Heart right ventricle (tissue), 16 donors: ENCODE results near the gene PKIB. TPM values are rescaled to one million over a fixed set of nuclear protein-coding genes. Genes with fewer than 3 reads are reported as not detected.

Source experiments
- ATAC-seq, 8 donors: fragments of 200-7000 bp; cut with Tn5 transposase; one replicate each; pipeline ENCODE4 v1.9.1; 2020; ENCODE audit warnings: mild to moderate bottlenecking in 8 of 8, moderate library complexity in 8 of 8, moderate number of reproducible peaks in 1 of 8
- DNase-seq, 2 donors: peaks; one replicate each; pipeline ENCODE4 v3.0.0-alpha.2; 2020
- H3K27ac ChIP-seq, 10 donors: fragments of 200-600 bp; sonication (generic) in 2 of 10; one replicate each; pipeline versions ENCODE4 v1.5.0 to v1.8.0; 2020 to 2022; ENCODE audit warnings: mild to moderate bottlenecking in 3 of 10
- H3K27me3 ChIP-seq, 7 donors: fragments of 200-600 bp; one replicate each; pipeline ENCODE4 v1.8.0; 2021 to 2022; ENCODE audit warnings: mild to moderate bottlenecking in 2 of 7
- H3K36me3 ChIP-seq, 9 donors: fragments of 200-600 bp; sonication (generic) in 1 of 9; one replicate each; pipeline versions ENCODE4 v1.5.0 to v1.8.0; 2020 to 2022; ENCODE audit warnings: mild to moderate bottlenecking in 2 of 9
- H3K4me1 ChIP-seq, 9 donors: fragments of 200-600 bp; sonication (generic) in 1 of 9; one replicate each; pipeline versions ENCODE4 v1.5.0 to v1.8.0; 2020 to 2022; ENCODE audit warnings: mild to moderate bottlenecking in 4 of 9
- H3K4me3 ChIP-seq, 10 donors: fragments of 200-600 bp; sonication (generic) in 2 of 10; one replicate each; pipeline versions ENCODE4 v1.5.0 to v1.8.0; 2020 to 2022; ENCODE audit warnings: mild to moderate bottlenecking in 7 of 10, moderate library complexity in 2 of 10
- H3K9me3 ChIP-seq, 11 donors: fragments of 200-600 bp in 10 of 11; sonication (generic) in 2 of 11; one replicate each; pipeline versions ENCODE4 v1.5.0 to v1.8.0; 2013 to 2022; ENCODE audit warnings: mild to moderate bottlenecking in 2 of 11, control low read depth in 1 of 11, moderate library complexity in 1 of 11
- WGBS, 2 donors: extraction: QIAGEN DNeasy Blood & Tissue Kit; methylation state at CpG; one replicate each; pipeline ENCODE4 v1.1.7; 2013; ENCODE audit warnings: inconsistent platforms in 1 of 2; 5-methylcytosine and 5-hydroxymethylcytosine counted together
- intact Hi-C, 10 donors: fragments of 100-400 bp; cut with DNase I; formaldehyde crosslinking; loops; one replicate each; pipeline versions ENCODE4 v1.11.1 to v1.14.2; 2022
- polyA plus RNA-seq, 2 donors: library from polyadenylated mRNA; stranded (reverse); fragments of 200-250 nt; gene quantifications; one replicate each; pipeline ENCODE4 v1.2.3, GENCODE V29; 2013
- total RNA-seq, 10 donors: library from RNA; stranded (reverse); fragmentation: NEBNext Ultra II Directional in 3 of 10; extraction: Animal tissue kit (Norgen Biotek cat#: 25700) in 3 of 10; gene quantifications; one replicate each; pipeline versions ENCODE4 v1.2.1 to v1.2.4, GENCODE V29; 2021 to 2023
- TF ChIP-seq, protein P1 (sequence below), 9 donors: fragments of 200-600 bp; sonication (generic) in 2 of 9; IDR thresholded peaks; one replicate each; pipeline versions ENCODE4 v1.5.0 to v1.8.0; 2021 to 2022; ENCODE audit warnings: antibody characterized with exemption in 9 of 9, mild to moderate bottlenecking in 5 of 9, moderate library complexity in 1 of 9
- donor health status: Arrhythmogenic right ventricular cardiomyopathy.
- donor health status: ischemic (EF 13 %, LVEDD 7.1; RV severe dilation, severe dysfunction).
- donor health status: healthy with polysubstance abuse.
- donor health status: DM: no; HTN: yes; CAD: no.
- donor health status: DM: no; HTN: no; CAD: no.
- donor health status: ischemic (EF 25% LVEDD 6.9; RV normal size, moderate dysfunction).
- donor health status: ischemic (EF 25% LVEDD 5.7; RV mildly dilated, moderate dysfunction).
- donor health status: healthy.
- donor health status: DM: yes; HTN: yes; CAD: no.
- donor health status: Ischemic cardiomyopathy.
- donor health status: ischemic (EF 35%, LVEDD 5.7; RV mildly dilated, moderate dysfunction).
- donor health status: nonischemic (EF 11% LVEDD 7.7; RV severe dilation, severe dysfunction).
- donor health status: DM: yes; HTN: yes; CAD: no.
- donor health status: PGD.
- donor health status: ischemic (EF 29% LVEDD 5.4; RV normal size, mild dysfunction).
- donor health status: nonischemic (EF 23%, LVEDD 6.1; RV moderate dilation, normal function).

PKIB gene
- total and polyA plus RNA-seq, 12 donors: 0.26 to 0.96 (median 0.38) TPM; not detected in 4

DNA sequence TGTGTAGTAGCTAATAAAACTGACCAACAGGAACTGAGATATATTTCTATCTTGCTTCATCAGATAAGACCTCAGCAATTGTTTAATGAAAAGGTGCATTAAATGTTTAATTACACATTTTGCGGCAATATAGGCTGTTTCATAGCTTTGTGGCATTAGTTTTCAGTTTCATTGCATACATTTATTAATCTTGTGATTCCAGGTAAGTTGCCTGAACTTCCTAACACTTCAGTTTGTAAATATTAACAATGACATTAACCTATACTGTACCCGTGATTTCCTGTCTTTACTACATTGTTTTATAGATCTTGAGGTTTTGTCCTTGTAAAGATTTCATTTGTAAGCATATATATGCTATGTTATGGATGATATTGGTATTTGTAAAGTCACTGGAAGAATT lies 66.5 kb downstream of the PKIB start:
- intact Hi-C loops: no loop called here
- Histone ChIP-seq H3K27ac (no peak overlapping the region), H3K27me3 (no peaks in the 10 kb centered on the region), H3K9me3 (no peaks in the 10 kb centered on the region), H3K36me3 (no peaks in the 10 kb centered on the region), H3K4me3 (no peak overlapping the region), H3K4me1 (no peaks in the 10 kb centered on the region)
- ATAC-seq (no peak), DNase-seq (no peak)
- 73 to 77% methylated on average over 2 of the region's 2 CpGs for WGBS, 2 donors
- TF ChIP-seq, protein P1, sequence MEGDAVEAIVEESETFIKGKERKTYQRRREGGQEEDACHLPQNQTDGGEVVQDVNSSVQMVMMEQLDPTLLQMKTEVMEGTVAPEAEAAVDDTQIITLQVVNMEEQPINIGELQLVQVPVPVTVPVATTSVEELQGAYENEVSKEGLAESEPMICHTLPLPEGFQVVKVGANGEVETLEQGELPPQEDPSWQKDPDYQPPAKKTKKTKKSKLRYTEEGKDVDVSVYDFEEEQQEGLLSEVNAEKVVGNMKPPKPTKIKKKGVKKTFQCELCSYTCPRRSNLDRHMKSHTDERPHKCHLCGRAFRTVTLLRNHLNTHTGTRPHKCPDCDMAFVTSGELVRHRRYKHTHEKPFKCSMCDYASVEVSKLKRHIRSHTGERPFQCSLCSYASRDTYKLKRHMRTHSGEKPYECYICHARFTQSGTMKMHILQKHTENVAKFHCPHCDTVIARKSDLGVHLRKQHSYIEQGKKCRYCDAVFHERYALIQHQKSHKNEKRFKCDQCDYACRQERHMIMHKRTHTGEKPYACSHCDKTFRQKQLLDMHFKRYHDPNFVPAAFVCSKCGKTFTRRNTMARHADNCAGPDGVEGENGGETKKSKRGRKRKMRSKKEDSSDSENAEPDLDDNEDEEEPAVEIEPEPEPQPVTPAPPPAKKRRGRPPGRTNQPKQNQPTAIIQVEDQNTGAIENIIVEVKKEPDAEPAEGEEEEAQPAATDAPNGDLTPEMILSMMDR (IDR thresholded peaks at IDR 0.05): no peak

GRCh38 chr6:122677406-122677805 lies 67.2 kb downstream of the PKIB start:
- no peak for DNase-seq
- intact Hi-C loops: no loop called here
- Histone ChIP-seq H3K9me3 (no peaks in the 10 kb centered on the region), H3K27ac (no peak overlapping the region), H3K4me1 (no peaks in the 10 kb centered on the region), H3K4me3 (no peak overlapping the region), H3K36me3 (no peaks in the 10 kb centered on the region), H3K27me3 (no peaks in the 10 kb centered on the region)
- no peak for ATAC-seq
- TF ChIP-seq, protein P1 (IDR thresholded peaks at IDR 0.05): no peak
- 86 to 96% methylated on average over 1 of the region's 1 CpG for WGBS, 2 donors

DNA sequence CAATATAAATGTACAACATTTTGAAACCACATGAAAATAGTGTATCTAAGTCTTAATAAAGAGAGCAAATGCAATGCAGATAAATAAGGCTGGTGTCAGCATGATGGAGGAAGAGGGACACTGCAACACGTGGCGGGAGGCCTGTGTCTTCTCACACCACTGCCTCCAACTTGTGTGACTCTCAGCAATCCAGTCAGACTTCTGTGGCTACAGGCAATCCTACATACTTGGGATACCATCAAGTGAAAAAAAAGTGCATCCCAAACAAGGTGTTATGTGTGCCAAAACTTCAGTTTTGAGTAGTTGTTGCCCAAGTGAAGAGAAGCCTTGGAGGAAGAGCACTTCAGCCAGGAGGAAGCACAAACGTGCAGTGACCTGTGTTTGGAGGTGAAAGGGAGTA lies 68.6 kb downstream of the PKIB start:
- no peak for DNase-seq
- intact Hi-C loops: no loop called here

DNA sequence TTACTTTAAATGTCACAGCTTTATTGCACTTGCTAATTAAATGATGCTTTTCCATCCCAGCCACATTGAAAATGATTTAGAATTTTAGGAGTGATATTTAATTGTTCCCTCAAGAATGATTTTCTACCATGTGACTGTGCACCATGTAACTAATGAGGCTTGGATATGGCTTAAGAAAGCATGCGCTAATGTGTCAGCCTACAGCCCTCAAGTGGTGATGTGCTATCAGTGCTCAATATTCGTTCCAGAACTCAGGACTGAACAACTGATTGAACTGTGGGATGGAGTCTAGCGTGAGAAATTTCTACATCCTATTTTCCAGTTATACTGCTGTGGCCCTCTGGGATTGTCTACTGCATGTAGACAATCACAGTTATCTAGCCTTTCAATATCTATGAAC lies 71.5 kb downstream of the PKIB start:
- TF ChIP-seq, protein P1 (IDR thresholded peaks at IDR 0.05): no peak
- Histone ChIP-seq H3K4me3 (no peak overlapping the region), H3K4me1 (no peaks in the 10 kb centered on the region), H3K36me3 (no peaks in the 10 kb centered on the region), H3K9me3 (no peaks in the 10 kb centered on the region), H3K27ac (no peak overlapping the region), H3K27me3 (no peaks in the 10 kb centered on the region)
- intact Hi-C loops: no loop called here
- no peak for DNase-seq
- ATAC-seq: no peak
- WGBS, 2 donors: 72 to 74% methylated on average over 3 of the region's 3 CpGs

More for the DNA sequence above, 68.6 kb downstream of the PKIB start:
- Histone ChIP-seq H3K27ac (no peak overlapping the region), H3K4me1 (no peaks in the 10 kb centered on the region), H3K27me3 (no peaks in the 10 kb centered on the region), H3K36me3 (no peaks in the 10 kb centered on the region), H3K4me3 (no peak overlapping the region), H3K9me3 (no peaks in the 10 kb centered on the region)
- WGBS, 2 donors: 59 to 60% methylated on average over 3 of the region's 3 CpGs
- ATAC-seq: no peak
- TF ChIP-seq, protein P1 (IDR thresholded peaks at IDR 0.05): no peak
